ENCODE results near the gene ALCAM.

GRCh38 chr3:105499961-105500360 lies 133.3 kb downstream of the ALCAM start:
- TF ChIP-seq EZH2 (IDR thresholded peaks at IDR 0.05; ENCODE audit: low read length, missing control alignments) = no peak
- TF ChIP-seq, protein P1, sequence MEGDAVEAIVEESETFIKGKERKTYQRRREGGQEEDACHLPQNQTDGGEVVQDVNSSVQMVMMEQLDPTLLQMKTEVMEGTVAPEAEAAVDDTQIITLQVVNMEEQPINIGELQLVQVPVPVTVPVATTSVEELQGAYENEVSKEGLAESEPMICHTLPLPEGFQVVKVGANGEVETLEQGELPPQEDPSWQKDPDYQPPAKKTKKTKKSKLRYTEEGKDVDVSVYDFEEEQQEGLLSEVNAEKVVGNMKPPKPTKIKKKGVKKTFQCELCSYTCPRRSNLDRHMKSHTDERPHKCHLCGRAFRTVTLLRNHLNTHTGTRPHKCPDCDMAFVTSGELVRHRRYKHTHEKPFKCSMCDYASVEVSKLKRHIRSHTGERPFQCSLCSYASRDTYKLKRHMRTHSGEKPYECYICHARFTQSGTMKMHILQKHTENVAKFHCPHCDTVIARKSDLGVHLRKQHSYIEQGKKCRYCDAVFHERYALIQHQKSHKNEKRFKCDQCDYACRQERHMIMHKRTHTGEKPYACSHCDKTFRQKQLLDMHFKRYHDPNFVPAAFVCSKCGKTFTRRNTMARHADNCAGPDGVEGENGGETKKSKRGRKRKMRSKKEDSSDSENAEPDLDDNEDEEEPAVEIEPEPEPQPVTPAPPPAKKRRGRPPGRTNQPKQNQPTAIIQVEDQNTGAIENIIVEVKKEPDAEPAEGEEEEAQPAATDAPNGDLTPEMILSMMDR (conservative IDR thresholded peaks at IDR 0.05 in 1 of 2, IDR thresholded peaks at IDR 0.05 in 1 of 2; ENCODE audit: low read depth in 1 of 2, low read length in 2 of 2) = no peak
